ENCODE results near the gene ZNF181.

GRCh38 chr19:34766386-34766785 lies 32.3 kb downstream of the ZNF181 start:
- TF ChIP-seq EZH2 (IDR thresholded peaks at IDR 0.05; ENCODE audit: low read depth, unreplicated experiment) (no peak), REST (IDR thresholded peaks at IDR 0.05; ENCODE audit: unreplicated experiment) (no peak), CTCF (conservative IDR thresholded peaks at IDR 0.05; ENCODE audit: low read depth in 2 of 2) (no peak), CREB1 (CRISPR knock-in tag; IDR thresholded peaks at IDR 0.05; ENCODE audit: low read depth) (no peak), POLR2AphosphoS5 (IDR thresholded peaks at IDR 0.05; ENCODE audit: low read depth) (no peak), JUNB (IDR thresholded peaks at IDR 0.05; ENCODE audit: unreplicated experiment) (no peak), ZNF114 (CRISPR knock-in tag; IDR thresholded peaks at IDR 0.05) (no peak), ZNF331 (CRISPR knock-in tag; IDR thresholded peaks at IDR 0.05; ENCODE audit: low read depth) (no peak), EZH2phosphoT487 (IDR thresholded peaks at IDR 0.05; ENCODE audit: unreplicated experiment) (no peak), ETS1 (IDR thresholded peaks at IDR 0.05) (no peak), STAT1 (IDR thresholded peaks at IDR 0.05; ENCODE audit: unreplicated experiment) (no peak), ZNF462 (CRISPR knock-in tag; IDR thresholded peaks at IDR 0.05) (no peak), NANOG (IDR thresholded peaks at IDR 0.05; ENCODE audit: borderline replicate concordance) (no peak)
